BJ (cell line): ENCODE data around the gene GPC6. TPM values are rescaled to one million over a fixed set of nuclear protein-coding genes. Genes with fewer than 3 reads are reported as not detected.

ENCODE experiments used
- CTCF ChIA-PET: fragments of 350-600 bp; formaldehyde crosslinking; extraction: SDS; loops from one replicate; lab custom pipeline; 2021; ENCODE audit warnings: antibody characterized with exemption, inconsistent platforms; lab: Yijun Ruan, JAX
- POLR2A ChIA-PET: fragments of 300-600 bp; sonication (Branson Sonifier 250); formaldehyde crosslinking; extraction: SDS; loops from one replicate; lab custom pipeline; 2021; ENCODE audit warnings: antibody characterized with exemption; lab: Charles Lee
- DNase-seq: peaks from one replicate; pipeline ENCODE4 v3.0.0-alpha.2; 2011; ENCODE audit warnings: low read depth
- H3K27me3 ChIP-seq: 2 replicates; pipeline ENCODE4 v1.6.0; 2011; ENCODE audit warnings: low read length; ENCODE audit not compliant: control insufficient read depth, insufficient read depth
- H3K36me3 ChIP-seq: 2 replicates; pipeline ENCODE4 v1.5.1; 2011; ENCODE audit warnings: low read length; ENCODE audit not compliant: control insufficient read depth, insufficient read depth
- H3K4me3 ChIP-seq: 2 replicates; pipeline ENCODE4 v1.5.1; 2011; ENCODE audit warnings: low read depth, mild to moderate bottlenecking, control low read depth, low read length
- CTCF ChIP-seq: IDR thresholded peaks from 2 replicates; pipeline ENCODE4 v1.5.1; 2011; ENCODE audit warnings: low read depth, mild to moderate bottlenecking, control low read depth, inconsistent platforms, low read length, moderate library complexity; ENCODE audit not compliant: insufficient read depth
- polyA plus RNA-seq: library from polyadenylated mRNA; depleted of rRNA; stranded (reverse); fragments of >200 nt; gene quantifications from 2 replicates; pipeline ENCODE4 v1.2.3, GENCODE V29; 2011

Gene GPC6
- polyA plus RNA-seq, 1 experiment: 23.0 TPM

- no peak for DNase-seq
- Histone ChIP-seq H3K4me3 (no peak overlapping the region), H3K27me3 (no peaks in the 10 kb centered on the region), H3K36me3 (no peaks in the 10 kb centered on the region)
- CTCF ChIA-PET: no interaction called here
- POLR2A ChIA-PET: no interaction called here
- TF ChIP-seq CTCF: no peak
Measured at GRCh38 chr13:93496985-93497673, 270.5 kb downstream of the GPC6 start.

GRCh38 chr13:93499991-93500390 is 273.4 kb downstream of the GPC6 start:
- ChIA-PET POLR2A (no interaction called here), CTCF (interaction anchor here (0.6 kb wide), 1 partner anchor 54 kb away, joined by 3 read pairs; no protein-coding TSS in a partner anchor)
- DNase-seq: no peak
- Histone ChIP-seq H3K36me3 (no peaks in the 10 kb centered on the region), H3K27me3 (no peaks in the 10 kb centered on the region), H3K4me3 (no peak overlapping the region)
- TF ChIP-seq CTCF: no peak

- H3K4me3 ChIP-seq: no peak overlapping the region
- H3K27me3 ChIP-seq: no peaks in the 10 kb centered on the region
- CTCF ChIA-PET: interaction anchor here (1.0 kb wide), 1 partner anchor 275 kb away, joined by 3 read pairs; no protein-coding TSS in a partner anchor
- TF ChIP-seq CTCF: no peak
- H3K36me3 ChIP-seq: no peaks in the 10 kb centered on the region
- POLR2A ChIA-PET: no interaction called here
- DNase-seq: no peak
Measured at GRCh38 chr13:93502071-93502470, 275.5 kb downstream of the GPC6 start.

GRCh38 chr13:93502987-93503615 is 276.5 kb downstream of the GPC6 start:
- ChIA-PET CTCF (interaction anchor here (1.0 kb wide), 1 partner anchor 276 kb away, joined by 3 read pairs; no protein-coding TSS in a partner anchor), POLR2A (no interaction called here)
- Histone ChIP-seq H3K27me3 (no peaks in the 10 kb centered on the region), H3K4me3 (no peak overlapping the region), H3K36me3 (no peaks in the 10 kb centered on the region)
- DNase-seq: no peak
- TF ChIP-seq CTCF: no peak

GRCh38 chr13:93505104-93505952 is 278.7 kb downstream of the GPC6 start:
- H3K36me3 ChIP-seq: no peaks in the 10 kb centered on the region
- no peak for TF ChIP-seq CTCF
- no peak overlapping the region for H3K4me3 ChIP-seq
- CTCF ChIA-PET: interaction anchor here (0.7 kb wide), 1 partner anchor 120 kb away, joined by 3 read pairs; no protein-coding TSS in a partner anchor
- POLR2A ChIA-PET: no interaction called here
- DNase-seq: no peak
- H3K27me3 ChIP-seq: no peaks in the 10 kb centered on the region
